Gastrocnemius medialis (tissue), 4 donors: Measurements from ENCODE around the gene ETNK1.

Experiments used
- POLR2A ChIP-seq, 2 donors: fragments of 450-650 bp; IDR thresholded peaks; one replicate each; pipeline ENCODE4 v1.6.1; 2017; ENCODE audit warnings: antibody characterized with exemption in 2 of 2, mild to moderate bottlenecking in 2 of 2, moderate library complexity in 2 of 2
- TF ChIP-seq, protein P1 (sequence below), 5 experiments: fragments of 450-650 bp in 3 of 5; fragments of 200-600 bp in 2 of 5; sonication (generic) in 2 of 5; IDR thresholded peaks in 4 of 5; conservative IDR thresholded peaks in 1 of 5; 1 replicate in 4 of 5; 2 replicates in 1 of 5; pipeline ENCODE4 v1.5.1; 2016 to 2019; ENCODE audit warnings: antibody characterized with exemption in 5 of 5, mild to moderate bottlenecking in 3 of 5, moderate library complexity in 3 of 5

DNA sequence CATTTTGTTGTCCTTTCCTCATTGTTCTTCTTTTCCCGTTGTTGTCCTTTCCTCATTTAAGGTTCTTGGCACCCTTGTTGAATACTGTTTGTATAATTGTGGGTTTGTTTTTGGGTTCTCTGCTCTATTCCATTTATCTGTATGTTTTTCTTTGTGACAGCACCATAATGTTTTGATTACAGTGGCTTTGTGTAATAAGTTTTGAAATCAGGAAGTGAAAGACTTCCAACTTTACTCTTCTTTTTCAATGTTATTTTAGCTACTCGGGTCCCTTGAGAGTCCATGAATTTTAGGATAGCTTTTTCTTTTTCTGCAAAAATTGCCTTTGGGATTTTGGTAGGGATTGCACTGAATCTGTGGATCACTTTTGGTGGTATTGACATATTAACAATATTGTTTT lies 28.1 kb downstream of the ETNK1 start:
- no peak for TF ChIP-seq POLR2A (IDR thresholded peaks at IDR 0.05)
- TF ChIP-seq, protein P1, sequence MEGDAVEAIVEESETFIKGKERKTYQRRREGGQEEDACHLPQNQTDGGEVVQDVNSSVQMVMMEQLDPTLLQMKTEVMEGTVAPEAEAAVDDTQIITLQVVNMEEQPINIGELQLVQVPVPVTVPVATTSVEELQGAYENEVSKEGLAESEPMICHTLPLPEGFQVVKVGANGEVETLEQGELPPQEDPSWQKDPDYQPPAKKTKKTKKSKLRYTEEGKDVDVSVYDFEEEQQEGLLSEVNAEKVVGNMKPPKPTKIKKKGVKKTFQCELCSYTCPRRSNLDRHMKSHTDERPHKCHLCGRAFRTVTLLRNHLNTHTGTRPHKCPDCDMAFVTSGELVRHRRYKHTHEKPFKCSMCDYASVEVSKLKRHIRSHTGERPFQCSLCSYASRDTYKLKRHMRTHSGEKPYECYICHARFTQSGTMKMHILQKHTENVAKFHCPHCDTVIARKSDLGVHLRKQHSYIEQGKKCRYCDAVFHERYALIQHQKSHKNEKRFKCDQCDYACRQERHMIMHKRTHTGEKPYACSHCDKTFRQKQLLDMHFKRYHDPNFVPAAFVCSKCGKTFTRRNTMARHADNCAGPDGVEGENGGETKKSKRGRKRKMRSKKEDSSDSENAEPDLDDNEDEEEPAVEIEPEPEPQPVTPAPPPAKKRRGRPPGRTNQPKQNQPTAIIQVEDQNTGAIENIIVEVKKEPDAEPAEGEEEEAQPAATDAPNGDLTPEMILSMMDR (IDR thresholded peaks at IDR 0.05 in 4 of 5, conservative IDR thresholded peaks at IDR 0.05 in 1 of 5) = no peak
